HK-2 (cell line): ENCODE measurements around the gene EIF3B.
"Not testable (repeated sequence)": the region's sequence is repeated elsewhere in the genome, so short reads cannot be mapped to it uniquely, and the experiment has no call there.

Source experiments
- DNase-seq: peaks from one replicate; pipeline ENCODE4 v3.0.0-alpha.2; 2018; ENCODE audit not compliant: unreplicated experiment

The EIF3B gene

GRCh38 chr7:2399848-2400587, 45.4 kb downstream of the EIF3B start:
- peak; percentile 84 for DNase-seq

- no peak for DNase-seq
Measured at GRCh38 chr7:2402687-2403013, 48.0 kb downstream of the EIF3B start.

- peak; percentile 97 for DNase-seq
Measured at GRCh38 chr7:2403014-2403717, 48.5 kb downstream of the EIF3B start, which contains the start of gene CHST12. CHST12 (plus strand) TSS chr7:2403611; CDS start chr7:2432640, 29,029 bp downstream.

GRCh38 chr7:2403718-2404648, 49.4 kb downstream of the EIF3B start:
- DNase-seq: peak; percentile 51

GRCh38 chr7:2404714-2405119, 50.1 kb downstream of the EIF3B start:
- no peak for DNase-seq

- DNase-seq: no peak
Measured at GRCh38 chr7:2405201-2405600, 50.6 kb downstream of the EIF3B start.

- no peak for DNase-seq
Measured at GRCh38 chr7:2405601-2406345, 51.1 kb downstream of the EIF3B start.

GRCh38 chr7:2409745-2410414, 55.3 kb downstream of the EIF3B start:
- no peak for DNase-seq

- no peak for DNase-seq
Measured at GRCh38 chr7:2411049-2411448, 56.4 kb downstream of the EIF3B start.

GRCh38 chr7:2411815-2412586, 57.4 kb downstream of the EIF3B start:
- no peak for DNase-seq

- DNase-seq: no peak
Measured at GRCh38 chr7:2412587-2413201, 58.1 kb downstream of the EIF3B start.

GRCh38 chr7:2416063-2416462, 61.4 kb downstream of the EIF3B start:
- no peak for DNase-seq

- no peak for DNase-seq
Measured at GRCh38 chr7:2416650-2417049, 62.0 kb downstream of the EIF3B start.

GRCh38 chr7:2417178-2417577, 62.6 kb downstream of the EIF3B start:
- not testable (repeated sequence) for DNase-seq

- no peak for DNase-seq
Measured at GRCh38 chr7:2417981-2418481, 63.4 kb downstream of the EIF3B start.

- DNase-seq: no peak
Measured at GRCh38 chr7:2420216-2420933, 65.7 kb downstream of the EIF3B start.

- DNase-seq: no peak
Measured at GRCh38 chr7:2421943-2422310, 67.3 kb downstream of the EIF3B start.

- DNase-seq: no peak
Measured at GRCh38 chr7:2425749-2426148, 71.1 kb downstream of the EIF3B start.
